HCT116 (cell line): ENCODE measurements around the gene DIDO1. TPM values are rescaled to one million over a fixed set of nuclear protein-coding genes. Genes with fewer than 3 reads are reported as not detected.

Source experiments
- ATAC-seq: fragments of 200-7000 bp; cut with Tn5 transposase; 2 replicates; pipeline ENCODE4 v1.9.1; 2020; ENCODE audit warnings: mild to moderate bottlenecking, moderate library complexity
- BruUV-seq: library from RNA; stranded (reverse); fragments of 400-500 nt; replicated peaks from 2 replicates; lab custom pipeline; 2021; lab: Mats Ljungman, UMichigan
- CTCF ChIA-PET: fragments of 300-600 bp; sonication (Branson Sonifier 250); formaldehyde crosslinking; loops from one replicate; lab custom pipeline; 2021; ENCODE audit warnings: antibody characterized with exemption; lab: Charles Lee
- POLR2A ChIA-PET: fragments of 300-600, 350-600 bp; sonication (Branson Sonifier 250); formaldehyde crosslinking; loops from one replicate; lab custom pipeline; 2021; ENCODE audit warnings: antibody characterized with exemption; lab: Charles Lee
- RAD21 ChIA-PET, 2 experiments: fragments of 300-600 bp; sonication (Branson Sonifier 250); formaldehyde crosslinking; loops; one replicate each; lab custom pipeline; 2023; ENCODE audit warnings: low total read pairs in 2 of 2; ENCODE audit not compliant: uncharacterized antibody in 2 of 2, unreplicated experiment in 2 of 2, low non-redundant PET in 1 of 2; lab: Charles Lee
- DNase-seq: peaks from one replicate; pipeline ENCODE4 v3.0.0-alpha.2; 2010; ENCODE audit warnings: low read depth, low spot score
- H2AFZ ChIP-seq: fragments of 200-600 bp; shearing (Covaris generic), sonication (generic); 2 replicates; pipeline ENCODE4 v1.6.1; 2017; ENCODE audit warnings: low read depth, mixed run types, mixed read lengths, antibody characterized with exemption, low read length; ENCODE audit not compliant: poor library complexity, severe bottlenecking
- H3K27ac ChIP-seq: 2 replicates; pipeline ENCODE4 v1.5.1; 2012; ENCODE audit warnings: low read depth, low read length
- H3K27me3 ChIP-seq: fragments of 200-600 bp; sonication (generic); 2 replicates; pipeline ENCODE4 v1.6.1; 2016; ENCODE audit warnings: mixed run types, low read length, mixed read lengths; ENCODE audit not compliant: insufficient read depth
- H3K36me3 ChIP-seq, 2 experiments: fragments of 200-500 bp in 1 of 2; fragments of 200-600 bp in 1 of 2; sonication (Bioruptor generic) in 1 of 2; sonication (generic) in 1 of 2; 2 replicates each; pipeline versions ENCODE4 v1.5.1 to v1.6.1; 2014 to 2016; ENCODE audit warnings: low read length in 2 of 2, inconsistent platforms in 1 of 2, mixed read lengths in 1 of 2, mixed run types in 1 of 2; ENCODE audit not compliant: insufficient read depth in 2 of 2, control insufficient read depth in 1 of 2
- H3K4me1 ChIP-seq, 2 experiments: fragments of 200-600 bp in 1 of 2; sonication (generic) in 1 of 2; 2 replicates each; pipeline versions ENCODE4 v1.5.1 to v1.6.1; 2012 to 2017; ENCODE audit warnings: low read length in 2 of 2, inconsistent platforms in 1 of 2, mild to moderate bottlenecking in 1 of 2, mixed read lengths in 1 of 2, mixed run types in 1 of 2, moderate library complexity in 1 of 2; ENCODE audit not compliant: insufficient read depth in 2 of 2, control insufficient read depth in 1 of 2
- H3K4me2 ChIP-seq: fragments of 200-600 bp; sonication (generic); 2 replicates; pipeline ENCODE4 v1.6.1; 2017; ENCODE audit warnings: mixed run types, low read length, mixed read lengths
- H3K4me3 ChIP-seq, 2 experiments: fragments of 200-600 bp in 1 of 2; sonication (generic) in 1 of 2; replicated peaks in 1 of 2; 2 replicates each; pipeline ENCODE4 v1.5.1; 2011 to 2016; ENCODE audit warnings: low read length in 2 of 2, control low read depth in 1 of 2, low read depth in 1 of 2, mild to moderate bottlenecking in 1 of 2, mixed read lengths in 1 of 2, mixed run types in 1 of 2
- H3K79me2 ChIP-seq: fragments of 200-600 bp; sonication (generic); 2 replicates; pipeline ENCODE4 v1.6.1; 2017; ENCODE audit warnings: mild to moderate bottlenecking, mixed run types, low read length, moderate library complexity, mixed read lengths; ENCODE audit not compliant: insufficient read depth
- H3K9ac ChIP-seq: fragments of 200-600 bp; sonication (generic); 2 replicates; pipeline ENCODE4 v1.6.1; 2016; ENCODE audit warnings: low read length, mixed read lengths
- H3K9me2 ChIP-seq: fragments of 200-600 bp; sonication (generic), shearing (Covaris generic); 2 replicates; pipeline ENCODE4 v1.6.1; 2017; ENCODE audit warnings: mixed run types, mild to moderate bottlenecking, moderate library complexity; ENCODE audit not compliant: insufficient read depth
- H3K9me3 ChIP-seq, 2 experiments: fragments of 200-500 bp in 1 of 2; fragments of 200-600 bp in 1 of 2; sonication (Bioruptor generic) in 1 of 2; sonication (generic) in 1 of 2; 2 replicates each; pipeline ENCODE4 v1.6.1; 2014 to 2017; ENCODE audit warnings: low read length in 2 of 2, mixed read lengths in 2 of 2, inconsistent platforms in 1 of 2, low read depth in 1 of 2, mild to moderate bottlenecking in 1 of 2, mixed run types in 1 of 2, moderate library complexity in 1 of 2; ENCODE audit not compliant: control insufficient read depth in 1 of 2, insufficient read depth in 1 of 2
- H4K20me1 ChIP-seq: fragments of 200-600 bp; sonication (generic), shearing (Covaris generic); 2 replicates; pipeline ENCODE4 v1.6.1; 2017; ENCODE audit warnings: mixed run types, mild to moderate bottlenecking, moderate library complexity; ENCODE audit not compliant: insufficient read depth
- CEBPB ChIP-seq: IDR thresholded peaks from 2 replicates; pipeline ENCODE4 v1.6.1; 2012; ENCODE audit warnings: low read depth
- ELF1 ChIP-seq: IDR thresholded peaks from 2 replicates; pipeline ENCODE4 v1.6.1; 2012; ENCODE audit warnings: low read depth, borderline replicate concordance
- EZH2 ChIP-seq: fragments of 200-600 bp; sonication (generic); IDR thresholded peaks from 2 replicates; pipeline ENCODE4 v1.6.1; 2017; ENCODE audit warnings: antibody characterized with exemption, mixed run types
- EZH2phosphoT487 ChIP-seq: fragments of 200-600 bp; IDR thresholded peaks from 2 replicates; pipeline ENCODE4 v1.6.1; 2018; ENCODE audit warnings: antibody characterized with exemption, borderline replicate concordance
- FOSL1 ChIP-seq: IDR thresholded peaks from 2 replicates; pipeline ENCODE4 v1.6.1; 2012; ENCODE audit warnings: low read depth
- JUND ChIP-seq: IDR thresholded peaks from 2 replicates; pipeline ENCODE4 v1.6.1; 2012
- SIN3A ChIP-seq: IDR thresholded peaks from 2 replicates; pipeline ENCODE4 v1.6.1; 2012; ENCODE audit warnings: low read depth
- SRF ChIP-seq: IDR thresholded peaks from 2 replicates; pipeline ENCODE4 v1.6.1; 2012; ENCODE audit warnings: low read depth
- TCF7L2 ChIP-seq: IDR thresholded peaks from 2 replicates; pipeline ENCODE4 v1.7.0; 2011; ENCODE audit warnings: borderline replicate concordance, inconsistent platforms; ENCODE audit not compliant: insufficient read depth, insufficient read length; ENCODE audit errors: extremely low read depth
- ZFX ChIP-seq: fragments of 450-650 bp; IDR thresholded peaks from 2 replicates; pipeline ENCODE4 v1.6.1; 2017
- ZNF274 ChIP-seq: fragments of 200-500 bp; sonication (Bioruptor generic); IDR thresholded peaks from 2 replicates; pipeline ENCODE4 v1.6.1; 2014; ENCODE audit warnings: mild to moderate bottlenecking, low read depth, low read length, inconsistent platforms
- intact Hi-C: fragments of 100-400 bp; cut with micrococcal nuclease; formaldehyde crosslinking; loops from 2 replicates; pipeline ENCODE4 v1.10.0; 2022
- total RNA-seq: library from RNA; stranded (reverse); gene quantifications from one replicate; pipeline ENCODE4 v1.2.1, GENCODE V29; 2021; ENCODE audit not compliant: unreplicated experiment
- TF ChIP-seq, protein P1 (sequence below): IDR thresholded peaks from 2 replicates; pipeline ENCODE4 v1.6.1; 2011; ENCODE audit warnings: mild to moderate bottlenecking, low read length, moderate library complexity; ENCODE audit not compliant: insufficient replicate concordance; ENCODE audit errors: extremely low read depth
- TF ChIP-seq, protein P2 (sequence below): IDR thresholded peaks from 2 replicates; pipeline ENCODE4 v1.6.1; 2012

Gene DIDO1
- total RNA-seq, 1 experiment from 2014 or later: 41.4 TPM

DNA sequence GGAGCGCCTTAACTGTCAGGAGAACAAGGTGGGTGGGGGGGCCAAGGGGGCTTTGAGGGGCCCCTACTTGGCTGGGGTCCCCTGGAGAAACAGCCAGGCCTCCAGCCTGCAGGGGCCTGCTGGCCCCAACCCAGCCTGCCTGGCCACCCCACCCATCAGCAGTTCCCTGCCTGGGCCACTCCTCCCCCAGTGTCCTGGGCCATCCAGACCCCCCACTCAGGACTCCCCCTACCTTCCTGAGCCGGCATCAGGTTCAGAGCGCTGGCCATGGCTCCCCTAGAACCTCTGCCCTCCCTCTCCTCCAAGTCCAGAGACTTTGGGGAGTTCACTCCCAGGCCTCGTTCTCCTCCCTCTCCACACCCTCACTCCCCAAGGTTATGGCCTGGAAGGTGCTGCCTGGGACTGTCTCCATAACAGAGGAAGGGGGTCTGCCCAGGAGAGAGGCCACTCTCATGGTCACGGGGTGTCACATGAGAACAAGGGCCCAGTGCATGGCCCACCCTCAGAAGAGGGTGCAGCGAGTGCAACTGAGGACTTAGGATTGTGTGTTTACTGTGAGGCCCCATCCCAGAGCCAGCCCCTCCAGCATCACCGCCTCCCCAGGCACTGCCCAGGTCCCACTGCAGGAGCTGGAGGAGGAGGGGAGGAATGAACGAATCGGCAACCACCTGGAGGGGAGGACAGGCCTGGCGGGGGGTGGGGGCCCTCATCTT is 32.2 kb upstream of the DIDO1 start:
- TF ChIP-seq, protein P1, sequence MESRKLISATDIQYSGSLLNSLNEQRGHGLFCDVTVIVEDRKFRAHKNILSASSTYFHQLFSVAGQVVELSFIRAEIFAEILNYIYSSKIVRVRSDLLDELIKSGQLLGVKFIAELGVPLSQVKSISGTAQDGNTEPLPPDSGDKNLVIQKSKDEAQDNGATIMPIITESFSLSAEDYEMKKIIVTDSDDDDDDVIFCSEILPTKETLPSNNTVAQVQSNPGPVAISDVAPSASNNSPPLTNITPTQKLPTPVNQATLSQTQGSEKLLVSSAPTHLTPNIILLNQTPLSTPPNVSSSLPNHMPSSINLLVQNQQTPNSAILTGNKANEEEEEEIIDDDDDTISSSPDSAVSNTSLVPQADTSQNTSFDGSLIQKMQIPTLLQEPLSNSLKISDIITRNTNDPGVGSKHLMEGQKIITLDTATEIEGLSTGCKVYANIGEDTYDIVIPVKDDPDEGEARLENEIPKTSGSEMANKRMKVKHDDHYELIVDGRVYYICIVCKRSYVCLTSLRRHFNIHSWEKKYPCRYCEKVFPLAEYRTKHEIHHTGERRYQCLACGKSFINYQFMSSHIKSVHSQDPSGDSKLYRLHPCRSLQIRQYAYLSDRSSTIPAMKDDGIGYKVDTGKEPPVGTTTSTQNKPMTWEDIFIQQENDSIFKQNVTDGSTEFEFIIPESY: no peak
- TF ChIP-seq ZNF274: no peak
- no peak for TF ChIP-seq SIN3A
- TF ChIP-seq CEBPB: no peak
- no peak for TF ChIP-seq TCF7L2
- TF ChIP-seq FOSL1: no peak
- no peak for TF ChIP-seq EZH2
- no peak for TF ChIP-seq EZH2phosphoT487
- TF ChIP-seq, protein P2, sequence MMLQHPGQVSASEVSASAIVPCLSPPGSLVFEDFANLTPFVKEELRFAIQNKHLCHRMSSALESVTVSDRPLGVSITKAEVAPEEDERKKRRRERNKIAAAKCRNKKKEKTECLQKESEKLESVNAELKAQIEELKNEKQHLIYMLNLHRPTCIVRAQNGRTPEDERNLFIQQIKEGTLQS: no peak
- TF ChIP-seq SRF: no peak
- no peak for TF ChIP-seq ZFX
- TF ChIP-seq ELF1: no peak
- no peak for TF ChIP-seq JUND
- no peaks in the 10 kb centered on the region for H3K9me3 ChIP-seq
- H3K36me3 ChIP-seq: peaks cover 0 to 5% of the 10 kb centered on the region in 2 experiments; a peak in 1 of 4 replicates
- BruUV-seq: no TSS peak
- intact Hi-C loops: no loop called here
- no peak overlapping the region for H3K27ac ChIP-seq
- no peak overlapping the region for H3K4me2 ChIP-seq
- H3K27me3 ChIP-seq: no peaks in the 10 kb centered on the region
- no peak overlapping the region for H2AFZ ChIP-seq
- RAD21 ChIA-PET: no interaction called here
- DNase-seq (no peak), ATAC-seq (no peak)
- no peak overlapping the region for H3K4me3 ChIP-seq
- H3K9ac ChIP-seq: no peak overlapping the region
- POLR2A ChIA-PET: interaction anchor here (0.5 kb wide), 1 partner anchor 14 kb away, joined by 3 read pairs; no protein-coding TSS in a partner anchor
- H4K20me1 ChIP-seq: no peaks in the 10 kb centered on the region
- H3K9me2 ChIP-seq: no peaks in the 10 kb centered on the region
- peaks cover 0 to 3% of the 10 kb centered on the region in 2 experiments; a peak in 3 of 4 replicates for H3K4me1 ChIP-seq
- CTCF ChIA-PET: no interaction called here
- H3K79me2 ChIP-seq: peaks cover 23% of the 10 kb centered on the region; the same call in 1 of the 2 replicates
